Lower lobe of right lung (tissue), 2 donors: ENCODE results near the gene CHRM2. TPM values are rescaled to one million over a fixed set of nuclear protein-coding genes. Genes with fewer than 3 reads are reported as not detected.

Experiments
- ATAC-seq, 2 donors: fragments of 200-7000 bp; cut with Tn5 transposase; one replicate each; pipeline ENCODE4 v1.9.1; 2020 to 2022; ENCODE audit warnings: mild to moderate bottlenecking in 2 of 2, moderate library complexity in 2 of 2
- DNase-seq: peaks from one replicate; pipeline ENCODE4 v3.0.0-alpha.2; 2020
- H3K27ac ChIP-seq: fragments of 200-600 bp; one replicate; pipeline ENCODE4 v1.8.0; 2022
- H3K27me3 ChIP-seq: fragments of 200-600 bp; one replicate; pipeline ENCODE4 v1.8.0; 2022; ENCODE audit warnings: low read depth
- H3K36me3 ChIP-seq: fragments of 200-600 bp; one replicate; pipeline ENCODE4 v1.8.0; 2022; ENCODE audit warnings: mild to moderate bottlenecking
- H3K4me1 ChIP-seq: fragments of 200-600 bp; one replicate; pipeline ENCODE4 v1.8.0; 2022
- H3K4me3 ChIP-seq: fragments of 200-600 bp; one replicate; pipeline ENCODE4 v1.8.0; 2022; ENCODE audit warnings: mild to moderate bottlenecking
- H3K9me3 ChIP-seq: fragments of 200-600 bp; one replicate; pipeline ENCODE4 v1.8.0; 2022
- CTCF ChIP-seq: fragments of 200-600 bp; IDR thresholded peaks from one replicate; pipeline ENCODE4 v1.8.0; 2022; ENCODE audit warnings: antibody characterized with exemption, mild to moderate bottlenecking
- intact Hi-C: fragments of 100-400 bp; cut with DNase I; formaldehyde crosslinking; loops from one replicate; pipeline ENCODE4 v1.11.0; 2022
- total RNA-seq: library from RNA; stranded (reverse); fragmentation: NEBNext Ultra II Directional; extraction: Animal tissue kit (Norgen Biotek cat#: 25700); gene quantifications from one replicate; pipeline ENCODE4 v1.2.1, GENCODE V29; 2021
- donor health status: DM: no; HTN: yes; CAD: no; lungs with severe emphysema.

CHRM2 gene
- total RNA-seq, 1 donor from 2014 or later, result 2.8 TPM

GRCh38 chr7:137007001-137007694 is 138.7 kb downstream of the CHRM2 start:
- H3K4me1 ChIP-seq, result no peaks in the 10 kb centered on the region
- TF ChIP-seq CTCF, result no peak
- H3K4me3 ChIP-seq, result no peak overlapping the region
- H3K27ac ChIP-seq, result no peak overlapping the region
- H3K27me3 ChIP-seq, result no peaks in the 10 kb centered on the region
- ATAC-seq (no peak), DNase-seq (no peak)
- no peaks in the 10 kb centered on the region for H3K36me3 ChIP-seq
- intact Hi-C loops, result no loop called here
- H3K9me3 ChIP-seq, result no peaks in the 10 kb centered on the region

GRCh38 chr7:137009404-137009803 is 141.0 kb downstream of the CHRM2 start:
- DNase-seq, result no peak
- ATAC-seq, result no peak
- H3K4me1 ChIP-seq, result no peaks in the 10 kb centered on the region
- H3K36me3 ChIP-seq, result no peaks in the 10 kb centered on the region
- TF ChIP-seq CTCF, result no peak
- H3K27ac ChIP-seq, result no peak overlapping the region
- H3K4me3 ChIP-seq, result no peak overlapping the region
- H3K27me3 ChIP-seq, result no peaks in the 10 kb centered on the region
- H3K9me3 ChIP-seq, result no peaks in the 10 kb centered on the region
- intact Hi-C loops, result no loop called here

GRCh38 chr7:137015015-137015414 is 146.6 kb downstream of the CHRM2 start:
- TF ChIP-seq CTCF, result no peak
- Histone ChIP-seq H3K36me3 (no peaks in the 10 kb centered on the region), H3K27me3 (no peaks in the 10 kb centered on the region), H3K4me3 (no peak overlapping the region), H3K9me3 (no peaks in the 10 kb centered on the region), H3K27ac (no peak overlapping the region), H3K4me1 (no peaks in the 10 kb centered on the region)
- ATAC-seq (no peak), DNase-seq (no peak)
- intact Hi-C loops, result no loop called here

GRCh38 chr7:137017221-137017620 is 148.8 kb downstream of the CHRM2 start:
- Histone ChIP-seq H3K4me1 (no peaks in the 10 kb centered on the region), H3K27me3 (no peaks in the 10 kb centered on the region), H3K4me3 (no peak overlapping the region), H3K9me3 (no peaks in the 10 kb centered on the region), H3K27ac (no peak overlapping the region), H3K36me3 (no peaks in the 10 kb centered on the region)
- ATAC-seq (no peak), DNase-seq (no peak)
- intact Hi-C loops, result no loop called here
- TF ChIP-seq CTCF, result no peak

GRCh38 chr7:137018468-137018867 is 150.0 kb downstream of the CHRM2 start:
- H3K27ac ChIP-seq, result no peak overlapping the region
- DNase-seq, result no peak
- H3K9me3 ChIP-seq, result no peaks in the 10 kb centered on the region
- H3K27me3 ChIP-seq, result no peaks in the 10 kb centered on the region
- ATAC-seq, result no peak
- H3K4me3 ChIP-seq, result no peak overlapping the region
- no peaks in the 10 kb centered on the region for H3K4me1 ChIP-seq
- intact Hi-C loops, result no loop called here
- no peak for TF ChIP-seq CTCF
- H3K36me3 ChIP-seq, result no peaks in the 10 kb centered on the region
